Transverse colon (tissue), 3 donors: ENCODE results near the gene FXYD5.

ENCODE experiments used
- EP300 ChIP-seq: sonication (generic); formaldehyde crosslinking; IDR thresholded peaks from one replicate; pipeline ENCODE4 v1.6.1; 2017; ENCODE audit warnings: antibody characterized with exemption, low read depth
- POLR2A ChIP-seq: fragments of 450-650 bp; IDR thresholded peaks from one replicate; pipeline ENCODE4 v1.6.1; 2016; ENCODE audit warnings: antibody characterized with exemption, mild to moderate bottlenecking, moderate library complexity
- TF ChIP-seq, protein P1 (sequence below), 5 experiments: fragments of 200-600 bp in 3 of 5; fragments of 450-650 bp in 2 of 5; sonication (generic) in 3 of 5; IDR thresholded peaks; 1 replicate in 2 of 5; 2 replicates in 3 of 5; pipeline ENCODE4 v1.5.1; 2016 to 2017; ENCODE audit warnings: antibody characterized with exemption in 5 of 5, inconsistent platforms in 3 of 5, mild to moderate bottlenecking in 2 of 5, moderate library complexity in 1 of 5

DNA sequence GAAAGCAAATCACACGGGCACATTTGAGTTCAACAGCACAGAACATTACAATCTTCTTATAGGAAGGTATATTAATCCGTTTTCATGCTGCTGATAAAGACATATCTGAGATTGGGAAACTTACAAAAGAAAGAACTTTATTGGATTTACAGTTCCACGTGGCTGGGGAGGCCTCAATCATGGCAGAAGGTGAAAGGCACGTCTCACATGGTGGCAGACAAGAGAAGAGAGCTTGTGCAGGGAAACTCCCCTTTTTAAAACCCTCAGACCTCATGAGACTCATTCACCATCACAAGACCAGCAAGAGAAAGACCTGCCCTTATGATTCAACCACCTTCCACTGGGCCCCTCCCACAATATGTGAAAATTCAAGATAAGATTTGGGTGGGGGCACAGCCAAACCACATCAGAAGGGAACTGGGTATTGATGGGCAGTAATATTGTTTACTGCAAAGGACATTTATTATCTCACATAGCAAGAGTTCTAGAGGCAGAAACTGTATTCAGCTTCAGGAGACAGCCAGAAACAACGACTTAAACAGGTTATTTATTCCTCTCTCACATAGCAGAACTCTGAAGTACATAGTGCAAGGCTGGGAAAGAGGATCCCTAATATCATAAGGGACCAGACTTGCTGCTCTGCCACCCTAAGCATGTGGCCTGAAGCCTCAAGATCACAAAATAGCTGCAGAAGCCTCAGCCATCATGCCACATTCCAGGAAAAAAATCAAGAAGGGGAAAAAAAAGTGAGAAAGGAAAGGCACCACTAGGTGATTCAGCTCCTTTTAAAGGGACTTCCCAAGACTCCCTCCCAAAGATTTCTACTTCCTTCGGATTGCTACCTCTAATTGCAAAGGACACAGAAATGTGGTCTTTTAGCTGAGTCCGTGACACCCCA lies 23.1 kb downstream of the FXYD5 start:
- TF ChIP-seq, protein P1, sequence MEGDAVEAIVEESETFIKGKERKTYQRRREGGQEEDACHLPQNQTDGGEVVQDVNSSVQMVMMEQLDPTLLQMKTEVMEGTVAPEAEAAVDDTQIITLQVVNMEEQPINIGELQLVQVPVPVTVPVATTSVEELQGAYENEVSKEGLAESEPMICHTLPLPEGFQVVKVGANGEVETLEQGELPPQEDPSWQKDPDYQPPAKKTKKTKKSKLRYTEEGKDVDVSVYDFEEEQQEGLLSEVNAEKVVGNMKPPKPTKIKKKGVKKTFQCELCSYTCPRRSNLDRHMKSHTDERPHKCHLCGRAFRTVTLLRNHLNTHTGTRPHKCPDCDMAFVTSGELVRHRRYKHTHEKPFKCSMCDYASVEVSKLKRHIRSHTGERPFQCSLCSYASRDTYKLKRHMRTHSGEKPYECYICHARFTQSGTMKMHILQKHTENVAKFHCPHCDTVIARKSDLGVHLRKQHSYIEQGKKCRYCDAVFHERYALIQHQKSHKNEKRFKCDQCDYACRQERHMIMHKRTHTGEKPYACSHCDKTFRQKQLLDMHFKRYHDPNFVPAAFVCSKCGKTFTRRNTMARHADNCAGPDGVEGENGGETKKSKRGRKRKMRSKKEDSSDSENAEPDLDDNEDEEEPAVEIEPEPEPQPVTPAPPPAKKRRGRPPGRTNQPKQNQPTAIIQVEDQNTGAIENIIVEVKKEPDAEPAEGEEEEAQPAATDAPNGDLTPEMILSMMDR (IDR thresholded peaks at IDR 0.05): no peak
- TF ChIP-seq POLR2A: no peak
- TF ChIP-seq EP300: no peak
